AG09309 (cell line): Measurements from ENCODE around the gene KCTD10.

Source experiments
- DNase-seq: peaks from one replicate; pipeline ENCODE4 v3.0.0-alpha.2; 2010; ENCODE audit warnings: low read depth
- H3K4me3 ChIP-seq: 2 replicates; pipeline ENCODE4 v1.5.1; 2011; ENCODE audit warnings: mild to moderate bottlenecking, low read depth, low read length, moderate library complexity; ENCODE audit not compliant: control insufficient read depth
- TF ChIP-seq, protein P1 (sequence below): IDR thresholded peaks from 2 replicates; pipeline ENCODE4 v1.5.1; 2011; ENCODE audit warnings: mild to moderate bottlenecking, low read depth, low read length, inconsistent platforms; ENCODE audit not compliant: insufficient read depth, control insufficient read depth; ENCODE audit errors: missing control alignments

The KCTD10 gene

DNA sequence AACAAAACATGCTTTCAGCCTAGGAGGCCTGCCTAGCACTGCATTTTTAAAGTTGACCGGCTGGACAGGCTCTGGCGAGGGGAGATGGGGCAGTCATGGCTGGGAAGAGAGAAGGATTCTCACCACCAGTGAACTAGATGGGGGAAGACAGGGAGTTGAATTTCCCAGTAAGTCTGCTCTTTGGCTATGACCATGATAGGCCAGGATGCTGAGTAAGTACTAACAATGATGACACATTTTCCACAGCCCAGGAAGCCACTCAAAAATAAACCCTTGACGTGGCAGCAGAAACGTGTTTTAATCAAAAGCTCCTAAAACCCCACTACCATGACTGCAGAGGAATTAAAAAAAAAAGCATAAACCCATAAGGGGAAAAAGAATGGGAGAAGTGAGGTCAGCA, 19.0 kb downstream of the KCTD10 start:
- DNase-seq, result no peak
- TF ChIP-seq, protein P1, sequence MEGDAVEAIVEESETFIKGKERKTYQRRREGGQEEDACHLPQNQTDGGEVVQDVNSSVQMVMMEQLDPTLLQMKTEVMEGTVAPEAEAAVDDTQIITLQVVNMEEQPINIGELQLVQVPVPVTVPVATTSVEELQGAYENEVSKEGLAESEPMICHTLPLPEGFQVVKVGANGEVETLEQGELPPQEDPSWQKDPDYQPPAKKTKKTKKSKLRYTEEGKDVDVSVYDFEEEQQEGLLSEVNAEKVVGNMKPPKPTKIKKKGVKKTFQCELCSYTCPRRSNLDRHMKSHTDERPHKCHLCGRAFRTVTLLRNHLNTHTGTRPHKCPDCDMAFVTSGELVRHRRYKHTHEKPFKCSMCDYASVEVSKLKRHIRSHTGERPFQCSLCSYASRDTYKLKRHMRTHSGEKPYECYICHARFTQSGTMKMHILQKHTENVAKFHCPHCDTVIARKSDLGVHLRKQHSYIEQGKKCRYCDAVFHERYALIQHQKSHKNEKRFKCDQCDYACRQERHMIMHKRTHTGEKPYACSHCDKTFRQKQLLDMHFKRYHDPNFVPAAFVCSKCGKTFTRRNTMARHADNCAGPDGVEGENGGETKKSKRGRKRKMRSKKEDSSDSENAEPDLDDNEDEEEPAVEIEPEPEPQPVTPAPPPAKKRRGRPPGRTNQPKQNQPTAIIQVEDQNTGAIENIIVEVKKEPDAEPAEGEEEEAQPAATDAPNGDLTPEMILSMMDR, result no peak
- H3K4me3 ChIP-seq, result no peak overlapping the region

DNA sequence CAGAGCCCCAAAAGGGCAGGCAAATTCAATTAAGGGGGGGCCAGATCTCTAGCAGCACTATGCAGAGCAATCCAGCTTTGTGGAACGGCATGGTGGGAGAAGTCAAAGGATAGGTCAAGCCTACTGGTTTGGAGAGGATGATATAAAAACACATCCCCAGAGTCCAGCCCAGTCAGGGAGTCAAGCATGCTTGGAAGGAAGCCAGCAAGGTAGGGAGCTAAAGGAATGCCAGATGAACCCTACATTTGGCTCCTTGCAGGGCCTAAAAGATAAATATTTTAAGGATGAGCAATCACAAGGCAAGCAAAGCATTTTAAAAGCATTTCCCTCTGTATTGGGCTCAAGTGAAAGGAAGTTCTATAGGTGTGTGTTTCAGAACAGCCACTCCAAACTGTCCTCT, 21.4 kb downstream of the KCTD10 start:
- H3K4me3 ChIP-seq, result no peak overlapping the region
- no peak for DNase-seq
- TF ChIP-seq, protein P1, result no peak

DNA sequence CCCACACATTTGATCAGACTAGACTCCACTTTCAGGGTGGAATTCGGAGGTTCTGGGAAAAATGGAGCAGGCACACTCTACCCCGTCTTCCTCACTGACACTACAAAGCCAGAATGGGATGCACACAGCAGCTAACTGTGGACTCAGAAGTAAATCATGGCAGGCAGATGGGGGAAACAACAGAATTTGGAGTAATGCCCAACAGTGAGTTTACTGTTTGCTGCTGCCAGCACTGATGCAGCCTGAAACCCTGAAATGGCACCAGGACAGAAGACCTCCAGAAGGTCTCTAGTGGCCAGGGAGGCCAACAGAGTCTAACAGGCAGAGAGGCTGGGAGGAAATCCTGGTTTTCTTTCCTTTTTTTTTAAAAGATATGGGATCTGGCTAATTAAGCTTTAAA, 24.6 kb downstream of the KCTD10 start:
- no peak for DNase-seq
- H3K4me3 ChIP-seq, result no peak overlapping the region
- TF ChIP-seq, protein P1, result no peak

DNA sequence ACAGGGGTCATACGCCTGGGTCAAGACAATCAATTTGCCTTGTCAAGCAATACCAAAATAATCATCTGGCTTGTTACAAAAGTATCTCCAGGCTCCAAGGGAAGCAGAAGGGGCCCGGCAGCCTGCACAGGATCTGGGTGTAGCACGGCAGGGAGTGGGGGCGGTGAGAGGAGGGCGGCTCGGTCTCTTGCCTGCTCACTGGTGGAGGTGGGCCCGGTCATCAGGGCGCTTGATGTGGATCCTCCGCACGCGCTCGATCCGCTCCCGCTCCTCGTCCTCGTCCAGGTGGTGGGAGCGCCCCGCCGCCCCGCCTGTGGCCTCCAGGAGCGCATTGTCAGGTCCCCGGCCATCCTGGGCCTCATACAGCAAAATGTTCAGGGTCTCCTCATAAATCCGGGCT, 25.7 kb downstream of the KCTD10 start:
- no peak for DNase-seq
- no peak overlapping the region for H3K4me3 ChIP-seq
- TF ChIP-seq, protein P1, result no peak

DNA sequence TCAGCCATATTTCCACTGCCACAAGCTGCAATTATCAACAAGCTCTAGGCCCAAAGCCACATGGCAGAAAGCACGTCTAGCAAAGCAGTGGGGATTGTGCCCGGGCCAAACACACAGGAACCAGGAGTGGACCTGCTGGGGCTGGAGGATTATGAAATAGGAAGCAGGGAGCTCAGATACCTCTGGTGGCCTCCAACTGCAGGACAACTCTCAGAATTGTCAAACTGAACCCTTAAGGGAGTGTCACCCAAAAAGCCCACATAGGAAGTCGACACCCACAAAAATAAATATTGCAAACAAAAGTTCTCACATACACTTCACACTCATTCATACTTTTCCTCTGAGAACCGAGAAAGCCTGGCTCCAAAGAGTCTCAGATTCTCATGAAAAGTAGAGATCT, 26.1 kb downstream of the KCTD10 start:
- no peak for DNase-seq
- TF ChIP-seq, protein P1, result no peak
- no peak overlapping the region for H3K4me3 ChIP-seq

DNA sequence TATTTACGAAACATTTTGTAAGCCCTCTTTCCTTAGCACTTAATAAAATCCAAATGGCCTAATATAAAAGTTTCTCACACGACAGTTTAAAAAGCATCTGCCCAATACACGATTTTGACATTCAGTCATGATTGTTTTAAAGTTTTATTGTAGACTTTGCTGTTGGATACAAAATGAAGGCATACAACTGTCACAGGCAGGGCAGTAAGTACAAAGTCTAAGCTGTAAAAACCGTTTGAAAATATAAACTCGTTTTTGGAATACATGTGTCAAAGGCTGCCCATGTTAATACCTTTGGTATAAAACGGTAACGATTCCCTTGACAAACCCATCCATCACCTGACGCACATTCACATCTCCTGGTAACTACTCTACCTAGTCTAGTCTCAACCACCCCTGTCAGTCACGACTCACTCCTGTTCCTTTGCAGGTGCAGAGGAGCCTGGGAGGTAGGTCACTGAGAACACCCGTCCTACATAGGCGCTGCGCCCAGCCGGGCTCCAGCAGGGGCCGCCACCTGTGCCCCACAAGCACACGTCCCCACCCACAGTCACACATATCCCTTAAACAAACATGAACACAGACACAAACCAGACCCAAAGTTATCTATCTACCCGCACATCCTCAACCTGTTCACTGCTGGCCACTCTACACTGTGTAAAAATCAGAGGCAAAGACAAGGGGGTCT, 27.1 kb downstream of the KCTD10 start:
- TF ChIP-seq, protein P1, result no peak
- no peak overlapping the region for H3K4me3 ChIP-seq
- no peak for DNase-seq
